22Rv1 (cell line): ENCODE results near the gene NRCAM.

Experiments used
- CTCF ChIP-seq: fragments of 450-650 bp; IDR thresholded peaks from 2 replicates; pipeline ENCODE4 v1.5.1; 2017; ENCODE audit warnings: mild to moderate bottlenecking
- ZFX ChIP-seq: fragments of 450-650 bp; IDR thresholded peaks from 2 replicates; pipeline ENCODE4 v1.6.1; 2017; ENCODE audit warnings: antibody characterized with exemption, borderline replicate concordance

- no peak for TF ChIP-seq CTCF
- TF ChIP-seq ZFX: no peak
Measured at GRCh38 chr7:108448584-108449505, 7.4 kb downstream of the NRCAM start.
